ENCODE measurements around the gene TCF25.
"Not testable (repeated sequence)": the region's sequence is repeated elsewhere in the genome, so short reads cannot be mapped to it uniquely, and the experiment has no call there.

The TCF25 gene

GRCh38 chr16:89845417-89845816, 28.0 kb upstream of the TCF25 start:
- no peak for DNase-seq

GRCh38 chr16:89847051-89847939, 26.1 kb upstream of the TCF25 start:
- no peak for DNase-seq

- DNase-seq, result no peak
These were observed 25.5 kb upstream of the TCF25 start for GRCh38 chr16:89847940-89848297.

DNA sequence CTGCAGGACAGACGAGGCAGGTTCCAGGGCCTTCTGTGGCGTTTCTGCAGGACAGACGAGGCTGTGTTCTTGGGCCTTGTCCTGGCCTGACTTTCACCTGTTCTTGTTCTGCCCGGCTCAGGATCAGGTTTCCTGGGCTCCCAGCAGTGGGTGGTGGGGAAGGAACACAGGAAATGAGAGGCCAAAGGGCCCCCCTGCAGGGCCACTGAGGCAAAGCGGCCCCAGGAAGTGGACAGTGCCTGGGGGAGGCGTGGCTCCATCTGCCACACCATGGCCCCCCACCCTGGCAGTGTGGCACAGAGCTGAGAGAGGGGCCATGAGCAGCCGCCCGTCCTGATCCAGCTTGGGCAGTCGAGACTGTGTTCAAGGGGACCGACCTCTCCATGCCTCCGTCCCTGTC, 24.4 kb upstream of the TCF25 start:
- DNase-seq, result no peak

GRCh38 chr16:89853306-89853993, 19.9 kb upstream of the TCF25 start:
- DNase-seq, result no peak

DNA sequence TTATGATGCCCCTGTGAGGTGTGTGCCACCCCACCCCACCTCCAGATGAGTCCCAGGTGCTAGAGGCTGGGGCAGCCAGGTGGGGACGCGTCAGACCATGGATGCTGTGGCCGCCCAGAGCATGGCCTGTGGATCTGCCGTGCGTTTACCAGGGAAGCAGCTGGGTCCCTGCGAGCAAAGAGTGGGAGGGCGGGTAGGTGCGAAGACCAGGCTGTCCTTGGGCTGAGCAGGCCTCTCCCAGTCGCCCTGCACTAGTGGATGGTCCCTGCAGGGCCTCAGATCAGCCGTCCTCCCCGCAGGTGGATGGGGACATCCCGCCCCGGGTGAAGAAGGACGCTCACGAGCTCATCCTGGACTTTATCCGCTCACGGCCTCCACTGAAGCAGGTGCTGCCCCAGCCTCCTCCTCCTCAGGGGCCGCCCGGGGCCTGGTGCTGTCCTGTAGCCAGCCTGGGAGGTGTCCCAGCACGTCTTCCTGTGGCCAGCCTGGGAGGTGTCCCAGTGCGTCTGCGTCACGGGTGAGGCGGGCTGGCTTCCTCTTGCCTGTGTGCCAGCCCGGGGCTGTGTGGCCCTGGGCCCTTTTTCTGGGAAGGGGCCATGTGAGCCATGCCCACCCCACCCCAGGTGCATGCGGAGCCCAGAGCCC, 18.0 kb upstream of the TCF25 start:
- no peak for DNase-seq

GRCh38 chr16:89855986-89856385, 17.4 kb upstream of the TCF25 start:
- DNase-seq, result no peak

DNA sequence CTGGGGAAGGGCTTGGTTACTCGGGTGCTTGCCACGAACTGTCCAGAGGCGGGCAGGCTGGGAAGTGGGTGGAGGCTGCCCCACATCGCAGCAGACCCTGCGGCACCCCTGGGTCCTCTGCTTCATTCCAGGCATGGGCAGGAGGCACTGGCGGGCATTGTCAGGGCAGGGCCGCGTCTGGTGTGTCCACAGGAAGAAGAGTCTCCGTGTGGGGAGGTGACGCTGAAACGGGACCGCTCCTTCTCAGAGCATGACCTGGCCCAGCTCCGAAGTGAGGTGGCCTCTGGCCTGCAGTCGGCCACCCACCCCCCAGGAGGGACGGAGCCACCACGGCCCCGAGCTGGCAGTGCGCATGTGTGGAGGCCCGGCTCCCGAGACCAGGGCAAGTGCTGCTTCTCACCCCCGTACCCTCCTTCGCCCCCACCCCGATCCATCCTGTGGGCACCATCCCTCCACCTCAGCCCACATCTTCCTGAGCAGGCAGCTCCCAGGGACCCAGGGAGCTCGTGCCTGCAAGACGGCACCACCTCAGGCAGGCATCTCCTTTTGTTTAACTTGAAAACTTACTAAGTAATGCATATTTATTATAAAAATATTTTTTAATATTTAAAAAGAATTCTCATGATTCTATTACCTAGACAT, 14.3 kb upstream of the TCF25 start:
- no peak for DNase-seq

DNA sequence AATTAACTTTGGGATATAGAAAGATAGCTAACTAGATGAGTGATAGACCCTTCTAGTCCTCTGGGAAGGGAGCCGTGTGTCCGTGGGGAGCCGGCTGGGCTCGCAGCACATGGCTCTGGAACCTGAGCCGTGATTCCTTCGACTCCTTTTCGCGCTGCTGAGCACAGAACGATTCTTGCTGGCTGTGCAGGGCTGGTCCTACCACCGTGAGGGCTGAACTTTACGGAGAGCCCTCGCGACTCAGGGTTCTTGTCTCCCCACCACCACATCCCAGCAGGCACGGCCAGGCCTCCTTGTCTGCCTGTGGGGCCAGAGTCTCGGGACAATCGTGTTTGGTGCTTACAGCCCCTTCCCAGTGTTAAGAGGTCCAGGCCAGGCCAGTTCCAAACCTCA, 13.8 kb upstream of the TCF25 start:
- DNase-seq, result no peak

GRCh38 chr16:89860747-89861304, 12.6 kb upstream of the TCF25 start:
- no peak for DNase-seq

- no peak for DNase-seq
These were observed 11.7 kb upstream of the TCF25 start for GRCh38 chr16:89861648-89862047.

- DNase-seq, result no peak
These were observed 10.7 kb upstream of the TCF25 start for GRCh38 chr16:89862732-89863131.

DNA sequence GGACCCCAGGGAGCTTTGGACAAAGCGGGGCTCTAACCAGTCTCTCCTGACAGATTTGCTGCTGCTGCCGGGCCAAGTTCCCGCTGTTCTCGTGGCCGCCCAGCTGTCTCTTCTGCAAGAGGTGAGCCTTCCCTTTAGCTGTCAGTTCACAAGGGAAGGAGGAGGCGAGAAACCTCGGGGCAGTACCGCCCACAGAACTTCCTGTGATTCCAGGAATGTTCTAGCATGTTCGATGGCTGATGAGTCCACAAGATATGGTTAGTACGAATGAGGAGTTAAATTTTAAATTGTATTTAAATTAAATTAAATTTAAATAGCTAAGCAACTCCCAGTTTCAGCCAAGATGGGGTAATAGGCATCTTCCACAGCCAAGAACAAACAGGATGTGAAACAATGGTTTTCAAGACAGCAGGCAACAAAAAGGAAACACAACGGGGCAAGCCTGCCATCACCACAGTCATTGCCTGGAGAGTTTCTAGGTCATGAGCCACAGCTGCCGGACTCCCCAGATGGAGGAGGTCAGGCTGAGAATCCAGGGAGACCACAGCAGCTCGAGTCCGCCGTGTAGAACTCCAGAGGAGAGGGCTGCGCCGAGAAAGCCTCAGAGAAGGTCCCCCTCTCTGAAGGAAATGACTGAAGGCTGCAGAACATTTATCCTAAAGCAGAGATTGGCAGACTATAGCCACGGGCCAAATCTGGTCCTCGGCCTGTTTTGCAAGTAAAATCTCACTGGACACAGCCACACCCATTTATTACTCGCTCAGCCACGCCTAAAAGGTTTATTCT, 9.5 kb upstream of the TCF25 start:
- DNase-seq, result no peak

GRCh38 chr16:89864527-89864820, 8.9 kb upstream of the TCF25 start:
- DNase-seq, result no peak

- DNase-seq, result no peak
These were observed 5.5 kb upstream of the TCF25 start for GRCh38 chr16:89867918-89868317.

GRCh38 chr16:89869911-89870310, 3.5 kb upstream of the TCF25 start:
- DNase-seq, result no peak

DNA sequence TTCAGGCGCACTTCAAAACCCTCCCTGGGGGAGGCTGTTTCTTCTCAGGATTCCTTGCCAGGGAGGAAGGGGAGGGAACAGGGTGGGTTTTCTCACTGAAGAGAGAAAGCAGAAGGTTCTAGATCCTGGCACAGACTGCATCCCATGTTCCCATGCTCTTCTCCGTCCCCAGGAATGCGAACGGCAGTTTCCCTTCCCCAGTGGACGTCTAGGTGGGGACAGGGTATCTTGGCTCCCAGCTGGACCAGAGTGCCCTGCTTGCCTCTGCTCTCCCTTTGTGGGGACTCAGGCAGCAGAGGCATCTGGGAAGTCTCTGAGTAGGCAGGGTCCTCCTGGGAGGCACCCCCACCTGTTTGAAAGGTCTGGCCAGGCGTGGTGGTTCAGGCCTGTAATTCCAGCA, 3.0 kb upstream of the TCF25 start:
- DNase-seq, result no peak

GRCh38 chr16:89871895-89872294, 1.5 kb upstream of the TCF25 start:
- DNase-seq, result no peak

DNA sequence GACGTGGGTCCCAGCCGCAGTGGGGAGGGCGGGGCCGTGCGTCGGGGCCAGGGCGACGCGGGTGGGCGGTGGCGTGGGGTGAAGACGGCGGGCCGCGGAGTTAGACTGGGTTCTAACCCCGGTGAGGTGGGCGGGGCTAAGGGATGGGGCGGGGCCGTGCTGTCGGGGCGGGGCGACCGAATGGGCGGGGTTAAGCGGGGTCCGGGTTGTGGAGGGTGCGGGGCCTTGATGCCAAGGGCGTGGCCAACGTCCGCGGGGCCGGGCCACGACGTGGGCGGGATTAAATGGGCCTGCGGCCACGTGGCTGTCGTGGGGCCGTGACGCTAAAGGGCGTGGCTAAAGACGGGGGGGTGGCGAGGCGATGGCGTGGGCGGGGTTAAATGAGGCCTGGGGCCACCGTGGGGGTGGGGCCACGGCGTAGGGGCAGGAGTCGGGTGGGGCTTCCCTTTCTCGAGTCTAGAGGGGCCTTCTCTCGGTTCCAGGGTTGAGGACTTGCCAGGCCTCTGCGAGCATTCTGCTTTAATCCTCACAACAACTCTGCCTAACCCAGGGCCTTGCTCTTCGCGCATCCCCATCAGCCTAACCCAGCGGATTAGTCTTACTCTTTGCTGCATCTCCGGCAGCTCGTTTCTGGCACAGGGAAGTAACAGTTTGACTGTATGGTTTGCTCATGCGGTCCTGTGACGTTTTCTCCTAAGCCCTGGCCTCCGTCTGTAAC, 739 bp downstream of the TCF25 start:
- no peak for DNase-seq

DNA sequence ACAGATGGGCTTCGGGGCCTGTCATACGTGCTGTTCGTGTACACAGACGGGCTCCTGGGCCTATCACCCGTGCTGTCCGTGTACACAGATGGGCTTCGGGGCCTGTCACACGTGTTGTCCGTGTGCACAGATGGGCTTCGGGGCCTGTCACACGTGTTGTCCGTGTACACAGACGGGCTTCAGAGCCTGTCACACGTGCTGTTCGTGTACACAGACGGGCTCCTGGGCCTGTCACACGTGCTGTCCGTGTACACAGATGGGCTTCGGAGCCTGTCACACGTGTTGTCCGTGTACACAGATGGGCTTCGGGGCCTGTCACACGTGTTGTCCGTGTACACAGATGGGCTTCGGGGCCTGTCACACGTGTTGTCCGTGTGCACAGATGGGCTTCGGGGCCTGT, 5.7 kb downstream of the TCF25 start:
- not testable (repeated sequence) for DNase-seq

GRCh38 chr16:89880477-89881367, 7.3 kb downstream of the TCF25 start:
- DNase-seq, result no peak

Measured in NCI-H510A (cell line).